Measurements from ENCODE around the gene UCN2. TPM values are rescaled to one million over a fixed set of nuclear protein-coding genes. Genes with fewer than 3 reads are reported as not detected.

The UCN2 gene
- total and polyA plus RNA-seq, 4 experiments from 2014 or later = not detected

DNA sequence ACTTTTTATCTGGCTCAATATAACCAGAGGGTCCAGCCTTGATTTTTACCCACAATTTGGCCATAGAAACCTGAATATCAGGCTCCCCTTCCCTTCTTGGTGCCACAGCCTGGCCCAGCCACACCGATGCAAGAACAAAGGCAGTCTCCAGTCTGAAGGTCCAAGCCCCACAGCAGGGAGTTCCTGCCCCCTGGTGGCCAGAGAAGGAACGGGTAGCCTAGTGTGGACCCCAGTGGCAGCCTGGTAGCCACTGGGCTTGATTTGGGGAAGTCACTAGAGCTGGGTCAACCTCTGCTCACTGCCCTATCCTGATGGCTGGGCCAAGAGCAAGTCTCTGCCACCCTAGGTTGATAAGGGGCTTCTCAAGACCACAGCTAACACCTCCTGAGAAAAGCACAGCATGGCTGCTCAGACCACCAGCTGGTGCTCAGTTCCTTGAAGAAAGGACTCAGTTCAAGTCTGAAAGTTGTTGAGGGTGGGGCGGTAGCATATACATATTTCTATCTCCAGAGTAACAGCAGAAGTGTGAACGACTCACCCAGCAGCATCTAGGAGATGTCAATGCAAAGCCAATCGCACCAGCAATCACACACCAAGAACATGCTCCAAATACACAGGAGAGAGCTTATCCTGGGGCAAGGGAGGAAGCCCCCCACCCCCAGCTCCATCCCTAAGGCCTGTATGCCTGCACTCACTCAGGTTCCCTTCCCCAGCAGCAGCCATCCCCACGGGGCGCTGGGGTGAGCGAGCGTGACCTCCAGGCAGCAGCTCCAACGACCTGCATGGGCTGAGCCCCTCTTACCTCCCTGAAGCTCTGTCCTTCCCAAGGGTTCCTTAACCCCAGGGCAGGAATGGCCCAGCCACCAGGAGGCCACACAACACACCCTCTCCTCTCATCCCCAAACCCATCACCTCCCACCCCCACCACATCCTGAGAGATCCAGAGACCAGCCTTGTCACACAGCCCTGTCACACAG is 14.6 kb downstream of the UCN2 start:
- no peaks in the 10 kb centered on the region for H3K36me3 ChIP-seq (ENCODE audit: insufficient read depth, low read length)
- Mint-ChIP-seq H3K4me3 (no peak overlapping the region), H3K27me3 (no peaks in the 10 kb centered on the region), H3K9me3 (peaks cover 0 to 1% (median 0%) of the 10 kb centered on the region in 8 donors), H3K27ac (peak overlapping the region in 2 of 7 donors; percentile 17 to 35), H3K4me1 (peaks cover 5 to 21% (median 6%) of the 10 kb centered on the region in 4 donors), H3K36me3 (no peaks in the 10 kb centered on the region)
- H3K4me1 ChIP-seq (ENCODE audit: insufficient read depth, low read length) = peaks cover 8% of the 10 kb centered on the region
- intact Hi-C loops (cut with micrococcal nuclease) = loop anchor here (1.0 kb wide), 4 partner anchors 42 to 276 kb away; a partner anchor contains a TSS
- H3K9me3 ChIP-seq (ENCODE audit: control insufficient read depth in 1 of 2, low read length in 2 of 2) = no peaks in the 10 kb centered on the region
- POLR2A ChIA-PET (ENCODE audit: partially characterized antibody) = interaction anchor here (0.7 to 2.0 kb wide), 6 partner anchors 31 to 148 kb away, joined by 3 to 11 read pairs (median 3); partner anchors contain the start of gene SHISA5
- no peaks in the 10 kb centered on the region for H3K27me3 ChIP-seq (ENCODE audit: insufficient read depth, low read length)
- peak; percentile 77 to 82 (median 78) for DNase-seq
- no peak overlapping the region for H3K4me3 ChIP-seq (ENCODE audit: low read length in 2 of 2)
- CTCF ChIA-PET (ENCODE audit: partially characterized antibody) = interaction anchor here (0.6 to 18.1 kb wide), 33 partner anchors 9 to 1695 kb away, joined by 3 to 330 read pairs (median 4); partner anchors contain the start of genes CCDC51, PFKFB4, SHISA5 and SLC26A6
- no peak overlapping the region for H3K27ac ChIP-seq (ENCODE audit: low read depth, low read length)

DNA sequence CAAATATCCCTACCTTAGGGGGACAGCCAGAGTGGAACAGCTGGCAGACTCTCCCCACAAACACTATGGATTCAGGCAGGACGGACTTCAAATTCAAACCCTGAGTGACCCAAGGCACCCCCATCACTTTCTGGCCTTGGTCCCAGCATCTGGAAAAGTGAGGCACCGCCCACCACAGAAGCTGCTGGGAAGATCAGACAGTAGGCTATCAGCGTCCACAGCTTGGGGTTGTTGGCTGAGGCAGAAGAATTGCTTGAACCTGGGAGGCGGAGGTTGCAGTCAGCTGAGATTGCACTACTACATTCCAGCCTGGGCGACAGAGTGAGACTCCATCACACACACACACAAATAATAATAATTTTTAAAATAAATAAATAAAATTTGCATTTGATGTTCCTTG is 15.5 kb downstream of the UCN2 start:
- no peaks in the 10 kb centered on the region for H3K27me3 Mint-ChIP-seq
- H3K4me3 ChIP-seq (ENCODE audit: low read length in 2 of 2) = no peak overlapping the region
- H3K9me3 ChIP-seq (ENCODE audit: control insufficient read depth in 1 of 2, low read length in 2 of 2) = no peaks in the 10 kb centered on the region
- H3K27ac Mint-ChIP-seq = no peak overlapping the region
- H3K9me3 Mint-ChIP-seq = peaks cover 0 to 1% (median 0%) of the 10 kb centered on the region in 8 donors
- DNase-seq = no peak
- intact Hi-C loops (cut with micrococcal nuclease) = loop anchor here (1.0 kb wide), 4 partner anchors 41 to 275 kb away; a partner anchor contains a TSS
- no peaks in the 10 kb centered on the region for H3K36me3 Mint-ChIP-seq
- ChIA-PET CTCF (ENCODE audit: partially characterized antibody) (interaction anchor here (0.6 to 18.1 kb wide), 9 partner anchors 9 to 658 kb away, joined by 3 to 330 read pairs (median 4); partner anchors contain the start of genes PFKFB4 and SLC26A6), POLR2A (ENCODE audit: partially characterized antibody) (interaction anchor here (1.1 to 2.0 kb wide), 5 partner anchors 33 to 147 kb away, joined by 3 to 11 read pairs (median 3); partner anchors contain the start of gene SHISA5)
- H3K27ac ChIP-seq (ENCODE audit: low read depth, low read length) = no peak overlapping the region
- H3K36me3 ChIP-seq (ENCODE audit: insufficient read depth, low read length) = no peaks in the 10 kb centered on the region
- H3K4me1 ChIP-seq (ENCODE audit: insufficient read depth, low read length) = peaks cover 8% of the 10 kb centered on the region
- peaks cover 5 to 21% (median 6%) of the 10 kb centered on the region in 4 donors for H3K4me1 Mint-ChIP-seq
- no peak overlapping the region for H3K4me3 Mint-ChIP-seq
- no peaks in the 10 kb centered on the region for H3K27me3 ChIP-seq (ENCODE audit: insufficient read depth, low read length)

DNA sequence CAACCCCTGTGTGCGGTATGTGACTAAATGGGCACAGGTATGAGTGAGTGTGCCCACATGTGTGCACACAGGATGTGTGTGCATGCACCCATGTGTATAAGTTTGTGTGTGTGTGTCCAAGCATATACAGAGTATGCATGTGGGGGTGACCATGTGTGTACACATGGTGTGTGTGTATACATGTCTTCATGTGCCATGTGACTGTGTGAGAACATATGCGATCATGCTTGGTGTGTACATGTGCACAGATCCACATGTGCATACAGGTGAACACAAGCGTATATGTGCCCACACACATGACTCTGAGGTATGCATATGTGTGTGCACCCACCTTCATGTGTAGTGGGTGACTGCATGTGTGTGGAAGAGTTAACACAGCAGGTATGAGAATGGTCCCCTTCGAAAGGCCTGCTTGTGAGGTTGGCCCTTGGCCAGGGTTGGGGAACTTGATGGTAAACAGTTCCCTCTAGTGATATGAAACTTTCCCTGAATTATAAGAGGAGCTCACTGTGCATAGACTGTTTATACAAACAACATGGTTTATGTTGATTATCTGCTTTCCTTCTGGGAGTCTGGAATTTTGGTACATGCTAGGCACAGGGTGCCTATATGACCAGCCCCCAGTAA is 17.3 kb downstream of the UCN2 start:
- Histone ChIP-seq H3K9me3 (ENCODE audit: control insufficient read depth in 1 of 2, low read length in 2 of 2) (no peaks in the 10 kb centered on the region), H3K27ac (ENCODE audit: low read depth, low read length) (no peak overlapping the region), H3K36me3 (ENCODE audit: insufficient read depth, low read length) (no peaks in the 10 kb centered on the region), H3K4me1 (ENCODE audit: insufficient read depth, low read length) (peaks cover 8% of the 10 kb centered on the region), H3K4me3 (ENCODE audit: low read length in 2 of 2) (no peak overlapping the region), H3K27me3 (ENCODE audit: insufficient read depth, low read length) (no peaks in the 10 kb centered on the region)
- Mint-ChIP-seq H3K27ac (peak overlapping the region in 1 of 7 donors; percentile 29), H3K4me3 (no peak overlapping the region), H3K4me1 (peaks cover 5 to 21% (median 6%) of the 10 kb centered on the region in 4 donors), H3K9me3 (no peaks in the 10 kb centered on the region), H3K36me3 (no peaks in the 10 kb centered on the region), H3K27me3 (no peaks in the 10 kb centered on the region)
- intact Hi-C loops (cut with micrococcal nuclease) = no loop called here
- DNase-seq = peak in 2 of 5 donors; percentile 14 to 31
- ChIA-PET POLR2A (ENCODE audit: partially characterized antibody) (interaction anchor here (1.3 kb wide), 1 partner anchor 10 kb away, joined by 3 read pairs; the partner anchor contains the start of gene PFKFB4), CTCF (ENCODE audit: partially characterized antibody) (interaction anchor here (1.0 to 18.1 kb wide), 5 partner anchors 12 to 145 kb away, joined by 3 to 330 read pairs (median 4); partner anchors contain the start of gene CCDC51)

DNA sequence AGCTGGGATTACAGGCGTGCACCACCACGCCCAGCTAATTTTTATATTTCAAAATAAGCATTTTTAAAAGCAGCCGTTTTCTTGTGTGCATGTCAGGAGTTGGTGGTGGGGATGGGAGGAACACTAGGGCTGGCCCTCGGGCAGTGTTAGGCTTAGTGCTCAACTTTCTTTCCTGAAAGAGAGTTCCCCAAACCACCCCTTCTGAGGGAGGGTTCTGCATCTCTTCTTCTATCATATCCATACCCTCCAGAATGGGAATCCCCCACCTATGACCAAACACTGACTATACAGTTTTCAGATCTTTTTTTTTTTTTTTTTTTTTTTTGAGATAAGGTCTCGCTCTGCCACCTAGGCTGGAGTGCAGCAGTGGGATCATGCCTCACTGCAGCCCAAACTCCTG is 19.4 kb downstream of the UCN2 start:
- H3K9me3 ChIP-seq (ENCODE audit: control insufficient read depth in 1 of 2, low read length in 2 of 2) = no peaks in the 10 kb centered on the region
- Mint-ChIP-seq H3K27ac (no peak overlapping the region), H3K4me3 (no peak overlapping the region), H3K4me1 (peaks cover 5 to 21% (median 6%) of the 10 kb centered on the region in 4 donors), H3K36me3 (no peaks in the 10 kb centered on the region), H3K9me3 (no peaks in the 10 kb centered on the region), H3K27me3 (no peaks in the 10 kb centered on the region)
- ChIA-PET POLR2A (ENCODE audit: partially characterized antibody) (no interaction called here), CTCF (ENCODE audit: partially characterized antibody) (interaction anchor here (0.7 to 2.0 kb wide), 6 partner anchors 11 to 137 kb away, joined by 3 to 19 read pairs (median 3); no protein-coding TSS in a partner anchor)
- H3K27ac ChIP-seq (ENCODE audit: low read depth, low read length) = no peak overlapping the region
- DNase-seq = no peak
- H3K4me1 ChIP-seq (ENCODE audit: insufficient read depth, low read length) = peaks cover 8% of the 10 kb centered on the region
- intact Hi-C loops (cut with micrococcal nuclease) = no loop called here
- H3K36me3 ChIP-seq (ENCODE audit: insufficient read depth, low read length) = no peaks in the 10 kb centered on the region
- H3K27me3 ChIP-seq (ENCODE audit: insufficient read depth, low read length) = no peaks in the 10 kb centered on the region
- no peak overlapping the region for H3K4me3 ChIP-seq (ENCODE audit: low read length in 2 of 2)

DNA sequence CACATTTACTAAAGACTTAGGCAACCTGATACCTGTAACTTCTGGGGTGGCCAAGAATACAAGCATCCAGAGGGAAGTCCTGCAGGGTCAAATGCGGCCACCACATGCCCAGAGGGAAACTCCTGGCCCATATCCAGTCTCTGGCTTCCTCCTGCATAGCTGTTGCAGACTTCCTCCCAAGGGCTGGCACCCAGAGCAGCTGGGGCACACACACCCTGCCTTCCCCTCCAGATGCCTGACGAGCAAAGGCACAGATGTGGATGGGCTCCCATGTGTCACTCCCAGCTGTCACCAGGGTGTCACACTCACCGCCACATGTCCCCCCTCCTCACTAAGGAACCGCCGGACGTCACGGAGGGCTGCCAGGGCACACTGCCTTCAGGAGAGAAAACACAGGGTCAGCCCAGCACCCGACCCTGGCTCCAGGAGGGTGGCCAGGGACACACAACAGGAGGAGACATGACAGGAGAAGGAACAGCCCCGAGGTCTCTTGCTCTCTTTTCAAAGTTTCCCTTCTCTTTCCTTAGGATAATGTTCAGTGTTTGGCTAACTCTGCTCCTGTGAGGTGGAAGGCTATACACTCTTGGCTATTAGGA is 20.2 kb downstream of the UCN2 start:
- Histone ChIP-seq H3K36me3 (ENCODE audit: insufficient read depth, low read length) (no peaks in the 10 kb centered on the region), H3K9me3 (ENCODE audit: control insufficient read depth in 1 of 2, low read length in 2 of 2) (no peaks in the 10 kb centered on the region), H3K4me3 (ENCODE audit: low read length in 2 of 2) (no peak overlapping the region), H3K27me3 (ENCODE audit: insufficient read depth, low read length) (no peaks in the 10 kb centered on the region), H3K4me1 (ENCODE audit: insufficient read depth, low read length) (peaks cover under 1% of the 10 kb centered on the region), H3K27ac (ENCODE audit: low read depth, low read length) (no peak overlapping the region)
- Mint-ChIP-seq H3K36me3 (no peaks in the 10 kb centered on the region), H3K9me3 (no peaks in the 10 kb centered on the region), H3K4me1 (peaks cover under 1 to 14% (median 2%) of the 10 kb centered on the region in 4 donors), H3K27me3 (no peaks in the 10 kb centered on the region), H3K4me3 (no peak overlapping the region), H3K27ac (no peak overlapping the region)
- CTCF ChIA-PET (ENCODE audit: partially characterized antibody) = interaction anchor here (0.7 to 1.1 kb wide), 2 partner anchors 37 to 136 kb away, joined by 3 read pairs; no protein-coding TSS in a partner anchor
- POLR2A ChIA-PET (ENCODE audit: partially characterized antibody) = no interaction called here
- no peak for DNase-seq
- intact Hi-C loops (cut with micrococcal nuclease) = no loop called here

DNA sequence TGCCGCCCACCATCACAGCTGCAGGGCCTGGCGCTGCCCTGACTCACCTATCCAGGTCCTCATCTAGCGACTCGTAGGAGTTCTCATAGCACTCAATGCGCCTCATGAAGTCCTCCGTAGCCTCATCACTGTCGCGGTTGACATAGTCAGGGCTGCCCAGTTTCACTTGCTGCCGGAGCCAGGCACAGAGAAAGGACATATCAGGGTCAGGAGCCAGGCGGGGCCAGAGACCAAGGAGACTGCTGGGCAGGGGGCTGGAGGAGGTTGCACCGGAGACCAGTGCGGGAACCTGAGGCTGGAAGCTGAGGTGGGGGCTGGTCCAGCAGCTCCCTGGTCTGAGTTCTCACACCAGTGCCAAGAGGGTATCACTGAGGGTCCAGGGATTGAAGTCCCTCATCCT is 25.1 kb downstream of the UCN2 start:
- H3K9me3 Mint-ChIP-seq = no peaks in the 10 kb centered on the region
- Histone ChIP-seq H3K9me3 (ENCODE audit: control insufficient read depth in 1 of 2, low read length in 2 of 2) (no peaks in the 10 kb centered on the region), H3K4me3 (ENCODE audit: low read length in 2 of 2) (no peak overlapping the region), H3K27me3 (ENCODE audit: insufficient read depth, low read length) (no peaks in the 10 kb centered on the region), H3K36me3 (ENCODE audit: insufficient read depth, low read length) (no peaks in the 10 kb centered on the region), H3K4me1 (ENCODE audit: insufficient read depth, low read length) (no peaks in the 10 kb centered on the region), H3K27ac (ENCODE audit: low read depth, low read length) (no peak overlapping the region)
- POLR2A ChIA-PET (ENCODE audit: partially characterized antibody) = no interaction called here
- H3K27ac Mint-ChIP-seq = peak overlapping the region in 1 of 7 donors; percentile 6
- H3K4me1 Mint-ChIP-seq = peaks cover 0 to 7% (median 0%) of the 10 kb centered on the region in 4 donors
- intact Hi-C loops (cut with micrococcal nuclease) = no loop called here
- CTCF ChIA-PET (ENCODE audit: partially characterized antibody) = interaction anchor here (1.0 to 1.3 kb wide), 2 partner anchors 11 to 102 kb away, joined by 3 read pairs; no protein-coding TSS in a partner anchor
- H3K4me3 Mint-ChIP-seq = no peak overlapping the region
- H3K27me3 Mint-ChIP-seq = no peaks in the 10 kb centered on the region
- peaks cover 0 to 4% of the 10 kb centered on the region in 2 donors for H3K36me3 Mint-ChIP-seq
- DNase-seq = no peak
